GM21717 (cell line): ENCODE results near the gene CAPN11.
"Not testable (repeated sequence)": the region's sequence is repeated elsewhere in the genome, so short reads cannot be mapped to it uniquely, and the experiment has no call there.

Experiments used
- ATAC-seq: cut with Tn5 transposase; IDR thresholded peaks from one replicate; pipeline ENCODE4 v1.9.1; 2021; ENCODE audit warnings: mild to moderate bottlenecking, moderate library complexity; ENCODE audit not compliant: unreplicated experiment

Gene CAPN11

GRCh38 chr6:44225579-44226325 lies 67.1 kb downstream of the CAPN11 start:
- no peak for ATAC-seq

DNA sequence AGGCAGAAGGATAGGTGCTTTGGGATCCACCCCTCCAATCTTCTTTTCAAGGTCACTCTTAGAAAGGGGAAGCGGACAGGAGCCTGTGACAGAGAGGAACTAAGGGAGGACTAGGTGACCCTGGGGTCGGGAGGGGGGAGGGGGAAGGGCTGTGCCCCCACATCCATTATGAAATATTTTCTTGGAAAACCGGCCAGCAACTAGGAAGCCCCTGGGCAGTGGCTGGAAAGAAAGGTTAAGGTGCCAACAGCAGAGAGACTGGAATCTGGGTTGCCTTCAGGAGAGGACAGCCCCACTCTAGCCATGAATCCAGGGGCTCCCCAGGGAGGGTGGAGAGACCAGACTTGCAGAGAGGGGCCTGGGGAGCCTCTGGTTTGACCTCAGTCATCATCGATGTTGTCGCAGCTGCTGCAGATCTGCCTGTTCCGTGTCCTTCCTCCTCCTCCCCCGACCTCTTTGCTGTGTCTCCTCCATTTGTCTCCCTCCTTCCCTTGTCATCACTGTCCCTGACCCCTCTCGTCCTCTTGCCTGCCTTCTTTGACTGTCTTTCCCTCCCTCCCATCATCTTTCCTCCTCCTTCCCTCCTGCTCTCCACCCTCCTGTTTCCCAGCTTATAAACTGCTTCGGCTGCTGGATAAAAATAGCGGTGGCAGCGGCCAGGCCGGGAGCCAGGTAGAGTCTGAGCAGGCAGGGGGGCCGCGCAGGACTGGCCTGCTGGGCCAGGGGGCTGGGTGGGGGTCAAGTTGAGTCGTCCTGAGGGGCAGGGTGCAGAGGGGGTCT lies 67.9 kb downstream of the CAPN11 start:
- no peak for ATAC-seq

GRCh38 chr6:44227148-44227793 lies 68.7 kb downstream of the CAPN11 start:
- no peak for ATAC-seq

GRCh38 chr6:44228031-44228430 lies 69.4 kb downstream of the CAPN11 start:
- ATAC-seq: no peak

GRCh38 chr6:44228433-44228832 lies 69.8 kb downstream of the CAPN11 start:
- no peak for ATAC-seq

- no peak for ATAC-seq
Observed at GRCh38 chr6:44228836-44229235, 70.2 kb downstream of the CAPN11 start.

DNA sequence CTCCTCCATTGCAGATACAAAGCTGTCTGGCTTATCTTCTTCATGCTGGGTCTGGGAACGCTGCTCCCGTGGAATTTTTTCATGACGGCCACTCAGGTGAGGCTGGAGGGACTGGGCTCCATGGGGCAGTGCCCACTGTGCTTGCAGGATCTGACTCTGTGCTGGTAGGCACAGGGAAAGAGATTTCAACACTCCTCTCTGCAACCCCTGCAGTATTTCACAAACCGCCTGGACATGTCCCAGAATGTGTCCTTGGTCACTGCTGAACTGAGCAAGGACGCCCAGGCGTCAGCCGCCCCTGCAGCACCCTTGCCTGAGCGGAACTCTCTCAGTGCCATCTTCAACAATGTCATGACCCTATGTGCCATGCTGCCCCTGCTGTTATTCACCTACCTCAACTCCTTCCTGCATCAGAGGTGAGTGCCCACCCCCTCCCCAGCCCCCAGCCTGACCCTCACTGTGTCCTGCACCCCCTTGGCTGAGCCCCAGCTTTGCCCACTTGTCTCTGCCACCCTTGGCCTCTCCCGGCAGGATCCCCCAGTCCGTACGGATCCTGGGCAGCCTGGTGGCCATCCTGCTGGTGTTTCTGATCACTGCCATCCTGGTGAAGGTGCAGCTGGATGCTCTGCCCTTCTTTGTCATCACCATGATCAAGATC lies 70.9 kb downstream of the CAPN11 start:
- no peak for ATAC-seq

DNA sequence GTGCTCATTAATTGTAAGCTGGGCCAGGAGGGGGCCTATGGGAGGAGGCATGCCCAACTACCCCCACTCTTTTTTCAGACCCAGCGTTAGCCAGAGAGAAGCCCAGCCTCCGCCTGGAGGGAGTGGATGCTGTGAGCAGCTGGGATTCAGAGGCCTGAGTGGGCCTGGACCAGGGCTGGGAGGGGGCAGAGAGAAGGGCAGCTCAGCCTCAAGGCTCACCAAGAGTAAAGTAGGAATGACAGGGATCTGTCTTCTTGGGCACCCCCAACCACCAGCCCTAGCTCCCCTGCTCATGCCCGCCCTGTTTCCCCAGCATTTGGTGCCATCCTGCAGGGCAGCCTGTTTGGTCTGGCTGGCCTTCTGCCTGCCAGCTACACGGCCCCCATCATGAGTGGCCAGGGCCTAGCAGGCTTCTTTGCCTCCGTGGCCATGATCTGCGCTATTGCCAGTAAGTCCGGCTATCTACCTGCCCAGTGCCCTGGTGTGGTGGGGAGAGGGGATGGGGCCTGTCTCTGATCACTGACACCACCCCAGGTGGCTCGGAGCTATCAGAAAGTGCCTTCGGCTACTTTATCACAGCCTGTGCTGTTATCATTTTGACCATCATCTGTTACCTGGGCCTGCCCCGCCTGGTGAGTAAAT lies 71.5 kb downstream of the CAPN11 start:
- ATAC-seq: no peak

DNA sequence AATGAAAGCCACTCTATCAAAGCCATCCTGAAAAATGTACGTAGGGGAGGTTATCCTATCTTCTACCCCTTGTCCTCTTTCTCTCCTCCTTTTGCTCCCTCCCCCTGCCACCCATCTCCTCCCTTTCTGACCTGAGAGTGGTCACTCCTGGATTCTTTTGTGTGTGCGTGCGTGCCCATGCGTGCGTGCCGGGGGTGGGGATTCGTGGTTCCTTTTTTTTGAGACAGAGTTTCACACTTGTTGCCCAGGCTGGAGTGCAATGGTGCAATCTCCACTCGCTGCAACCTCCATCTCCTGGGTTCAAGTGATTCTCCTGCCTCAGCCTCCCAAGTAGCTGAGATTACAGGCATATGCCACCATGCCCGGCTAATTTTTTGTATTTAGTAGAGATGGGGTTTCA lies 72.8 kb downstream of the CAPN11 start:
- ATAC-seq: not testable (repeated sequence)

DNA sequence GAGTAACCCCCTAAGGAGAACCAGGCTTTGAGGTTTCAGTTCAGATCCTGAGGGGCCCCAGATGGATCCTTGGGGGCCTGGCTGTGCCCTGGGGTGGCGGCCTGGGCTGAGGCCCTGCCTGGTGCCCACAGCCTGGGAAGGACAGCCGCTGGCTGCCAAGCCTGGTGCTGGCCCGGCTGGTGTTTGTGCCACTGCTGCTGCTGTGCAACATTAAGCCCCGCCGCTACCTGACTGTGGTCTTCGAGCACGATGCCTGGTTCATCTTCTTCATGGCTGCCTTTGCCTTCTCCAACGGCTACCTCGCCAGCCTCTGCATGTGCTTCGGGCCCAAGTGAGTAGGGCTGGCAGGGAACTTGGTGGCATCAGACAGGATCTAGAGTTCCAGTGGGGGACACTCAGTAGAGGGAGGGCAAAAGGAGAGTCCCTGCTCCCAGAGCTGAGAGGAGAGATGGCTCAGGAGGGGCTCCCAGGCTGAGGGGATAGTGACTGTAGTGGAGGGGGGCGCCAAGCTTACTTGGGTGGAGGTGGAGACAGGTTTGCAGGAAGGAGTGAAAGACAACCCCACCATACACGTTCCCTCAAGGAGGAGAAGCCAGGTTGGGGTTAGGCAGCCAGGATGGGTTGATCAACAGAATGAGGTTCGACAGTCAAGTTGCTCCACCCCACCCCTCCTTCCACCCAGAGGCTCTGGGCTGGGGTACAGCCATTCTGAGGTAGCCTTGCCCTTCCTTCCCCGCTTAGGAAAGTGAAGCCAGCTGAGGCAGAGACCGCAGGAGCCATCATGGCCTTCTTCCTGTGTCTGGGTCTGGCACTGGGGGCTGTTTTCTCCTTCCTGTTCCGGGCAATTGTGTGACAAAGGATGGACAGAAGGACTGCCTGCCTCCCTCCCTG lies 74.3 kb downstream of the CAPN11 start:
- no peak for ATAC-seq

- no peak for ATAC-seq
Observed at GRCh38 chr6:44233567-44234100, 75.0 kb downstream of the CAPN11 start.
